H1 (cell line): ENCODE data around the gene CASK. TPM values are rescaled to one million over a fixed set of nuclear protein-coding genes. Genes with fewer than 3 reads are reported as not detected.

Source experiments
- CTCF ChIA-PET: fragments of 300-600 bp; sonication (Branson Sonifier 250); formaldehyde crosslinking; loops from one replicate; lab custom pipeline; 2021; ENCODE audit not compliant: partially characterized antibody; lab: Charles Lee
- POLR2A ChIA-PET: fragments of 300-600 bp; sonication (Branson Sonifier 250); formaldehyde crosslinking; loops from one replicate; lab custom pipeline; 2021; ENCODE audit warnings: inconsistent platforms; ENCODE audit not compliant: partially characterized antibody; lab: Charles Lee
- DNase-seq, 2 experiments: peaks; one replicate each; pipeline versions ENCODE4 v3.0.0 to v3.0.0-alpha.2; 2010 to 2022; ENCODE audit warnings: low spot score in 2 of 2, low read depth in 1 of 2, mixed read lengths in 1 of 2
- FAIRE-seq: peaks from 2 replicates; lab custom pipeline; 2011; peaks lifted over from hg19 to GRCh38; lab: Jason Lieb, UNC
- H2AFZ ChIP-seq: 2 replicates; pipeline ENCODE4 v1.8.1; 2012; ENCODE audit warnings: low read length, inconsistent platforms
- H2AK5ac ChIP-seq: 2 replicates; pipeline ENCODE4 v1.6.1; 2013; ENCODE audit warnings: low read depth, low read length
- H2BK120ac ChIP-seq: replicated peaks from 2 replicates; pipeline ENCODE3; 2013; ENCODE audit warnings: low read depth, low read length, inconsistent platforms
- H2BK12ac ChIP-seq: 2 replicates; pipeline ENCODE4 v1.6.1; 2013; ENCODE audit warnings: low read depth, low read length
- H2BK15ac ChIP-seq: 2 replicates; pipeline ENCODE4 v1.6.1; 2013; ENCODE audit warnings: low read length
- H2BK20ac ChIP-seq: 2 replicates; pipeline ENCODE4 v1.6.1; 2013; ENCODE audit warnings: low read length
- H2BK5ac ChIP-seq: 2 replicates; pipeline ENCODE4 v1.6.1; 2013; ENCODE audit warnings: low read depth, low read length
- H3K14ac ChIP-seq: 2 replicates; pipeline ENCODE4 v1.6.1; 2013; ENCODE audit warnings: inconsistent platforms; ENCODE audit not compliant: insufficient read length
- H3K18ac ChIP-seq: 2 replicates; pipeline ENCODE4 v1.6.1; 2013; ENCODE audit warnings: low read length; ENCODE audit errors: extremely low read depth
- H3K23ac ChIP-seq: 2 replicates; pipeline ENCODE4 v1.6.1; 2013; ENCODE audit warnings: inconsistent platforms; ENCODE audit not compliant: insufficient read length
- H3K23me2 ChIP-seq: 2 replicates; pipeline ENCODE4 v1.6.1; 2013; ENCODE audit warnings: low read depth, low read length
- H3K27ac ChIP-seq: 2 replicates; pipeline ENCODE4 v1.6.1; 2011; ENCODE audit warnings: low read depth, low read length, inconsistent platforms
- H3K27me3 ChIP-seq, 4 experiments: replicated peaks in 1 of 4; 1 replicate in 1 of 4; 2 replicates in 3 of 4; pipeline versions ENCODE4 v1.6.1 to v1.8.1; 2011 to 2013; ENCODE audit warnings: low read length in 3 of 4, mild to moderate bottlenecking in 3 of 4, inconsistent platforms in 2 of 4, mixed read lengths in 2 of 4, moderate library complexity in 1 of 4; ENCODE audit not compliant: control insufficient read depth in 3 of 4, insufficient read depth in 3 of 4; ENCODE audit errors: extremely low read depth in 1 of 4
- H3K36me3 ChIP-seq, 4 experiments: 2 replicates each; pipeline versions ENCODE4 v1.6.1 to v1.8.1; 2011 to 2013; ENCODE audit warnings: mild to moderate bottlenecking in 4 of 4, low read length in 3 of 4, moderate library complexity in 2 of 4, control low read depth in 1 of 4, inconsistent platforms in 1 of 4; ENCODE audit not compliant: insufficient read depth in 4 of 4, control insufficient read depth in 2 of 4
- H3K4ac ChIP-seq: replicated peaks from 2 replicates; pipeline ENCODE3; 2013; ENCODE audit warnings: low read length, low read depth, mixed read lengths, inconsistent platforms; ENCODE audit not compliant: insufficient read length
- H3K4me1 ChIP-seq, 4 experiments: replicated peaks in 1 of 4; 1 replicate in 1 of 4; 2 replicates in 3 of 4; pipeline versions ENCODE4 v1.6.1 to v1.8.1; 2011 to 2013; ENCODE audit warnings: low read length in 3 of 4, inconsistent platforms in 2 of 4, mixed read lengths in 1 of 4; ENCODE audit not compliant: insufficient read depth in 4 of 4, control insufficient read depth in 3 of 4
- H3K4me2 ChIP-seq, 2 experiments: 2 replicates each; pipeline versions ENCODE4 v1.6.1 to v1.8.1; 2011 to 2013; ENCODE audit warnings: low read depth in 2 of 2, low read length in 2 of 2, control low read depth in 1 of 2, inconsistent platforms in 1 of 2, mild to moderate bottlenecking in 1 of 2; ENCODE audit not compliant: insufficient read depth in 1 of 2
- H3K4me3 ChIP-seq, 4 experiments: fragments of 200-600, 300-600 bp in 1 of 4; sonication (generic), shearing (Covaris generic), sonication (Bioruptor Twin) in 1 of 4; 2 replicates each; pipeline versions ENCODE4 v1.5.1 to v1.8.1; 2011 to 2016; ENCODE audit warnings: low read length in 4 of 4, low read depth in 3 of 4, control low read depth in 2 of 4, inconsistent platforms in 2 of 4, mild to moderate bottlenecking in 2 of 4, mixed read lengths in 1 of 4, moderate library complexity in 1 of 4; ENCODE audit not compliant: insufficient read depth in 2 of 4; ENCODE audit errors: extremely low read depth in 1 of 4
- H3K56ac ChIP-seq: replicated peaks from 2 replicates; pipeline ENCODE3; 2013; ENCODE audit warnings: low read depth, mild to moderate bottlenecking, mixed read lengths, low read length, inconsistent platforms; ENCODE audit not compliant: insufficient read length
- H3K79me1 ChIP-seq: 2 replicates; pipeline ENCODE4 v1.6.1; 2013; ENCODE audit warnings: low read depth, low read length, control low read depth
- H3K79me2 ChIP-seq, 2 experiments: 2 replicates each; pipeline versions ENCODE4 v1.6.1 to v1.8.1; 2012 to 2013; ENCODE audit warnings: low read length in 2 of 2, mild to moderate bottlenecking in 2 of 2, inconsistent platforms in 1 of 2; ENCODE audit not compliant: insufficient read depth in 2 of 2, control insufficient read depth in 1 of 2
- H3K9ac ChIP-seq, 4 experiments: replicated peaks in 1 of 4; 1 replicate in 1 of 4; 2 replicates in 3 of 4; pipeline versions ENCODE4 v1.6.1 to v1.8.1; 2011 to 2013; ENCODE audit warnings: low read depth in 3 of 4, low read length in 3 of 4, control low read depth in 2 of 4, mild to moderate bottlenecking in 2 of 4, moderate library complexity in 2 of 4, inconsistent platforms in 1 of 4; ENCODE audit errors: extremely low read depth in 1 of 4
- H3K9me3 ChIP-seq, 2 experiments: 2 replicates each; pipeline versions ENCODE4 v1.6.1 to v1.8.1; 2012 to 2013; ENCODE audit warnings: mild to moderate bottlenecking in 2 of 2, moderate library complexity in 2 of 2, control low read depth in 1 of 2, inconsistent platforms in 1 of 2, low read depth in 1 of 2, low read length in 1 of 2, mixed read lengths in 1 of 2; ENCODE audit not compliant: insufficient read depth in 2 of 2
- H4K20me1 ChIP-seq, 2 experiments: replicated peaks in 1 of 2; 2 replicates each; pipeline versions ENCODE3 to v1.8.1; 2011 to 2013; ENCODE audit warnings: inconsistent platforms in 2 of 2, low read length in 2 of 2, mild to moderate bottlenecking in 1 of 2; ENCODE audit not compliant: insufficient read depth in 2 of 2, control insufficient read depth in 1 of 2
- H4K5ac ChIP-seq: 2 replicates; pipeline ENCODE4 v1.6.1; 2013; ENCODE audit warnings: low read length, low read depth, mixed read lengths, inconsistent platforms; ENCODE audit not compliant: insufficient read length
- H4K8ac ChIP-seq: 2 replicates; pipeline ENCODE4 v1.8.0; 2013; ENCODE audit warnings: mild to moderate bottlenecking, moderate library complexity, low read length, inconsistent platforms; ENCODE audit not compliant: insufficient read depth; ENCODE audit errors: extremely low read depth
- H4K91ac ChIP-seq: replicated peaks from 2 replicates; pipeline ENCODE3; 2013; ENCODE audit warnings: low read length, mixed read lengths, inconsistent platforms; ENCODE audit not compliant: insufficient read length
- BRCA1 ChIP-seq: IDR thresholded peaks from 2 replicates; pipeline ENCODE4 v1.6.1; 2012; ENCODE audit warnings: low read depth, low read length, improper control_type of control experiment
- CBX8 ChIP-seq: fragments of 300-800, 300-1000 bp; sonication (generic); IDR thresholded peaks from 2 replicates; pipeline ENCODE4 v1.7.1; 2016; ENCODE audit warnings: low read depth, low read length, borderline replicate concordance
- JUN ChIP-seq: IDR thresholded peaks from 2 replicates; pipeline ENCODE4 v1.6.1; 2011; ENCODE audit warnings: low read depth, mild to moderate bottlenecking, improper control_type of control experiment, low read length
- MAFK ChIP-seq: IDR thresholded peaks from 2 replicates; pipeline ENCODE4 v1.6.1; 2012; ENCODE audit warnings: low read depth, mild to moderate bottlenecking, improper control_type of control experiment, low read length
- NANOG ChIP-seq: IDR thresholded peaks from 2 replicates; pipeline ENCODE4 v1.6.1; 2011; ENCODE audit warnings: low read length, low read depth, mild to moderate bottlenecking, inconsistent platforms; ENCODE audit not compliant: insufficient read depth, poor library complexity, severe bottlenecking
- NRF1 ChIP-seq: IDR thresholded peaks from 2 replicates; pipeline ENCODE4 v1.6.1; 2011; ENCODE audit warnings: mild to moderate bottlenecking, low read depth, low read length, improper control_type of control experiment
- SIN3A ChIP-seq, 2 experiments: IDR thresholded peaks in 1 of 2; conservative IDR thresholded peaks in 1 of 2; 2 replicates each; pipeline ENCODE4 v1.6.1; 2011 to 2012; ENCODE audit warnings: low read length in 2 of 2, improper control_type of control experiment in 1 of 2, low read depth in 1 of 2, mild to moderate bottlenecking in 1 of 2
- SUZ12 ChIP-seq: fragments of 200-600 bp; sonication (generic); IDR thresholded peaks from 2 replicates; pipeline ENCODE4 v1.6.1; 2012; ENCODE audit warnings: mild to moderate bottlenecking, inconsistent platforms, low read length, moderate library complexity, mixed read lengths
- TAF7 ChIP-seq: optimal IDR thresholded peaks from 2 replicates; pipeline ENCODE3; 2011; ENCODE audit warnings: low read depth, mild to moderate bottlenecking, inconsistent platforms, low read length, moderate library complexity, borderline replicate concordance
- TCF12 ChIP-seq: IDR thresholded peaks from 2 replicates; pipeline ENCODE4 v1.6.1; 2011; ENCODE audit warnings: low read depth, mild to moderate bottlenecking, low read length
- TEAD4 ChIP-seq: IDR thresholded peaks from 2 replicates; pipeline ENCODE4 v1.6.1; 2012; ENCODE audit warnings: low read depth, low read length, inconsistent platforms, mixed read lengths
- polyA plus RNA-seq, 7 experiments: library from polyadenylated mRNA; depleted of rRNA in 3 of 7; stranded (reverse) in 5 of 7; unstranded in 2 of 7; fragments of >200 nt in 5 of 7; fragments of 200-250 nt in 2 of 7; gene quantifications; 1 replicate in 5 of 7; 2 replicates in 1 of 7; 4 replicates in 1 of 7; pipeline versions ENCODE4 v1.2.1 to v1.2.3, GENCODE V29; 2011 to 2013; ENCODE audit warnings: missing spikeins in 2 of 7, mixed read lengths in 2 of 7
- total RNA-seq: library from RNA; stranded (reverse); fragmentation: NEBNext Ultra II Directional; extraction: Animal tissue kit (Norgen Biotek cat#: 25700); gene quantifications from 2 replicates; pipeline ENCODE4 v1.2.1, GENCODE V29; 2021

The CASK gene
- total and polyA plus RNA-seq, 2 of the 8 experiments (the other 6 are each of a cell fraction or from before 2014, with no cell fraction given): 21.6 to 55.1 TPM

- Histone ChIP-seq H3K79me1 (no peaks in the 10 kb centered on the region), H3K9ac (no peak overlapping the region), H4K91ac (no peak overlapping the region), H3K4me1 (peaks cover 0 to 3% (median 0%) of the 10 kb centered on the region in 4 experiments; a peak in 3 of 7 replicates), H3K56ac (no peak overlapping the region), H3K14ac (no peak overlapping the region), H4K8ac (no peak overlapping the region), H3K4me2 (no peak overlapping the region), H3K27me3 (no peaks in the 10 kb centered on the region), H2BK12ac (no peak overlapping the region), H2AK5ac (no peak overlapping the region), H3K4ac (no peak overlapping the region), H2AFZ (no peak overlapping the region), H3K23me2 (no peaks in the 10 kb centered on the region), H2BK20ac (no peak overlapping the region), H3K79me2 (no peaks in the 10 kb centered on the region), H2BK120ac (no peak overlapping the region), H2BK15ac (no peak overlapping the region), H3K27ac (no peak overlapping the region), H3K36me3 (no peaks in the 10 kb centered on the region), H3K9me3 (no peaks in the 10 kb centered on the region), H4K20me1 (no peaks in the 10 kb centered on the region), H3K18ac (no peak overlapping the region), H2BK5ac (no peak overlapping the region), H4K5ac (no peak overlapping the region), H3K23ac (no peak overlapping the region), H3K4me3 (no peak overlapping the region)
- CTCF ChIA-PET: no interaction called here
- no peak for FAIRE-seq
- POLR2A ChIA-PET: no interaction called here
- DNase-seq: no peak
- TF ChIP-seq CBX8 (no peak), BRCA1 (no peak), MAFK (no peak), NRF1 (no peak), TAF7 (no peak), JUN (no peak), SIN3A (conservative IDR thresholded peaks at IDR 0.05 in 1 of 2, IDR thresholded peaks at IDR 0.05 in 1 of 2; ENCODE audit: low read depth in 1 of 2, low read length in 2 of 2) (no peak), TEAD4 (no peak), SUZ12 (no peak), NANOG (no peak), TCF12 (no peak)
Observed at GRCh38 chrX:41703574-41704029, 219.8 kb downstream of the CASK start.
